MM.1S (cell line): Measurements from ENCODE around the gene AP3S1.

Experiments
- EZH2phosphoT487 ChIP-seq: fragments of 300-600 bp; sonication (generic); IDR thresholded peaks from 2 replicates; pipeline ENCODE4 v1.6.1; 2018; ENCODE audit warnings: antibody characterized with exemption, low read length
- TF ChIP-seq, protein P1 (sequence below): fragments of 300-600 bp; sonication (generic); IDR thresholded peaks from 2 replicates; pipeline ENCODE4 v1.5.1; 2016; ENCODE audit warnings: antibody characterized with exemption, low read length, mixed read lengths

DNA sequence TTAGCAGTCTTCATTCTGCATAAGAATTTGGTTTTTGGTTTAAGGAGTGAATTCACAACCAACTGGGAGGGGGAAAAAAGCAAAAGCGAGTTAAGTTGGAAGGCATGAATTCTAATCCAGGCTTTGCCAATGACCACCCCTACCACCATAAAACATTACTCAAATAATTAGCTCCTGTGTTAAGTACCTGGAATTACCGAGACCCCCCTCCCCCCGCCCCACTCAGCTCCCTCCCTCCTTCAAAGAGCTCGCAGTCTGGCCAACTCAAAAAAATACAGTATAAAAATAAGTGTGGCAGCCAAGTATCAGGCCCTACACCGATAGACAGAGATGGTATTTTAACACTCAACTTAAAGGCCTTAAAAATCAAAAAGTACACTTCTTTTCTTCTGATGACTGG is 862 bp upstream of the AP3S1 start:
- TF ChIP-seq, protein P1, sequence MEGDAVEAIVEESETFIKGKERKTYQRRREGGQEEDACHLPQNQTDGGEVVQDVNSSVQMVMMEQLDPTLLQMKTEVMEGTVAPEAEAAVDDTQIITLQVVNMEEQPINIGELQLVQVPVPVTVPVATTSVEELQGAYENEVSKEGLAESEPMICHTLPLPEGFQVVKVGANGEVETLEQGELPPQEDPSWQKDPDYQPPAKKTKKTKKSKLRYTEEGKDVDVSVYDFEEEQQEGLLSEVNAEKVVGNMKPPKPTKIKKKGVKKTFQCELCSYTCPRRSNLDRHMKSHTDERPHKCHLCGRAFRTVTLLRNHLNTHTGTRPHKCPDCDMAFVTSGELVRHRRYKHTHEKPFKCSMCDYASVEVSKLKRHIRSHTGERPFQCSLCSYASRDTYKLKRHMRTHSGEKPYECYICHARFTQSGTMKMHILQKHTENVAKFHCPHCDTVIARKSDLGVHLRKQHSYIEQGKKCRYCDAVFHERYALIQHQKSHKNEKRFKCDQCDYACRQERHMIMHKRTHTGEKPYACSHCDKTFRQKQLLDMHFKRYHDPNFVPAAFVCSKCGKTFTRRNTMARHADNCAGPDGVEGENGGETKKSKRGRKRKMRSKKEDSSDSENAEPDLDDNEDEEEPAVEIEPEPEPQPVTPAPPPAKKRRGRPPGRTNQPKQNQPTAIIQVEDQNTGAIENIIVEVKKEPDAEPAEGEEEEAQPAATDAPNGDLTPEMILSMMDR: no peak
- no peak for TF ChIP-seq EZH2phosphoT487
